Lower leg skin (tissue), 3 donors: ENCODE measurements around the gene MAFB.

ENCODE experiments used
- CTCF ChIP-seq, 3 donors: fragments of 450-650 bp; IDR thresholded peaks; one replicate each; pipeline ENCODE4 v1.5.1; 2016; ENCODE audit warnings: antibody characterized with exemption in 3 of 3, mild to moderate bottlenecking in 3 of 3, moderate library complexity in 2 of 3
- POLR2A ChIP-seq, 2 donors: fragments of 450-650 bp; IDR thresholded peaks; one replicate each; pipeline ENCODE4 v1.6.1; 2016 to 2017; ENCODE audit warnings: antibody characterized with exemption in 2 of 2, mild to moderate bottlenecking in 1 of 2, moderate library complexity in 1 of 2

GRCh38 chr20:40694246-40694645, 5.2 kb upstream of the MAFB start:
- TF ChIP-seq CTCF (IDR thresholded peaks at IDR 0.05) = no peak
- no peak for TF ChIP-seq POLR2A (IDR thresholded peaks at IDR 0.05)
